HG02884 (cell line): ENCODE results near the gene MTURN.

Experiments
- ATAC-seq: cut with Tn5 transposase; IDR thresholded peaks from one replicate; pipeline ENCODE4 v1.9.1; 2021; ENCODE audit warnings: mild to moderate bottlenecking, moderate library complexity; ENCODE audit not compliant: unreplicated experiment

MTURN gene

GRCh38 chr7:30159163-30159562 lies 24.4 kb downstream of the MTURN start:
- no peak for ATAC-seq

GRCh38 chr7:30159698-30160143 lies 24.9 kb downstream of the MTURN start:
- no peak for ATAC-seq

- ATAC-seq, result no peak
These were observed 25.5 kb downstream of the MTURN start for GRCh38 chr7:30160329-30160728.

GRCh38 chr7:30162133-30162532 lies 27.3 kb downstream of the MTURN start:
- ATAC-seq, result no peak

DNA sequence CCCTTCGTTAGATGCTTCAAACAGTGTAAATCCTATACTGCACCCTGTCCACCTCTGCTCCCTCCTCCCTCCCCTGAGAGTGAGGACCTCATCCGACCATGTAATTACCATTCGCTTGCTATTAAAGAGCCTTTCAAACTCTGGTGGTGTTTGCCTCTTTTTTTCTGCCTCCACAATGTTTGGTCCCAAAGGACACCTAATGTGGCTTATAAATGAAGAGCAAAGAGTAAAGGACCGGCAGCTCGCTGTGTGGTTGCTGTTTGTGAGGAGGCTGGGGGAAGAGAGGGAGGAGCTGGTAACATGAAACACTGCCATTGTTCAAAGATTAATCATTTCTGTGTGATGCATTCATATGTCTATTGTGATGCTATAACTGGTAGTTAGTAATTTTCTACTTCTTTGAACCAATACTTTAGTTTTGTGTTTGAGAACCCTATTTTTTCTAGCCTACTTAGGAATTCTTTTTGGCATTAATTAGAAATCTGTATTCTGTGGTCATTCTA lies 27.9 kb downstream of the MTURN start:
- ATAC-seq, result no peak

- no peak for ATAC-seq
These were observed 28.6 kb downstream of the MTURN start for GRCh38 chr7:30163231-30163894.

- ATAC-seq, result no peak
These were observed 29.8 kb downstream of the MTURN start for GRCh38 chr7:30164567-30164966.

GRCh38 chr7:30165590-30165989 lies 30.8 kb downstream of the MTURN start:
- no peak for ATAC-seq

DNA sequence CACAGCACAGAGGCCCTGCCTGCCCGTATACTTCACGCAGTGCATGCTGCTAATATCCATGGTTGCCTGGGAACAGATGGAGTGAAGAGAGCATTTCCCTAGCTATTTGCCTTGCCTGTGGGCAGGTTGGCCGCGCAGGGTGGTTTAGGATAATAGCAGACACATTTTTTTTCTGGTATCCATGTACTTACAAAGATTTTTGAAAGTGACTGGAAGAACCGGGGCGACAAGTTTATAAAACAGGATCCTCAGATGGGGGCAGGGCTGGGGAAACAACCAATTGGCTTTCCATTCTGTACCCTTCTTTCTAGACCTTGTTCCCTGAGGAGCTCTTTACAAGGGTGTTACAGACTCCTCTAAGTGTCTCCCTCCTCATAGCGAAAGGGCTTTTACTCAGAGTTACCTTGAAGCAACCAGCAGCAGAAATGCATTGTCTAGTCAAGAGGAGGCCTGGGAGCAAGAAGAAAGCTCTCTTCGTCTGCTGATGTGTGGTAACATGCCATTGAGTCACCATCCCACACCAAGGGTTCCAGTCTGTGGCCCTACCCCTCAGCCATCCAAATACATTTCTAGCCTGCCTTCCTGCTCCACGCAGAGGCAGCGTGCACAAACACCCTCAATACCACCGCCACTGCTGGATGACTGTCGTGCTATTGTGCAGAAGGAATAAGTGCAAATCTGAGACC lies 31.5 kb downstream of the MTURN start:
- no peak for ATAC-seq

DNA sequence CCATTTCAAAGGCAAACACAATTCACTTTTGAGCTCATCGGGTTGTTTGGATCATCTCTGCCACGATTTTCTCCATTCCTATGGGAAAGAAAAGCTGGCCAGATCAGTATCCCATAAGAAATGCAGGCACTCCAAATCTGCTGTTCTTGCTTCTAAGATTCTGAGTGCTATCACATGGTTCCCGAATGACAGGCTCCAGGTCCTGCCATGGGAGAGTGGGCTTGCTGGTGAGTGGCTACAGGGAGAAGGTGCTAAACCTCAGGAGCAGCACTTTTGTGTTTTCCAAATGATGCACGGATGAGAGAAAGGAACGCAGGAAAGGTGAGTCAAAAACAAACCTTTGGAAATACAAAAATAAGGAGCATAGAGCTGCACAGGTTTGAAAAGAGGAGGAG lies 32.1 kb downstream of the MTURN start:
- ATAC-seq, result no peak

DNA sequence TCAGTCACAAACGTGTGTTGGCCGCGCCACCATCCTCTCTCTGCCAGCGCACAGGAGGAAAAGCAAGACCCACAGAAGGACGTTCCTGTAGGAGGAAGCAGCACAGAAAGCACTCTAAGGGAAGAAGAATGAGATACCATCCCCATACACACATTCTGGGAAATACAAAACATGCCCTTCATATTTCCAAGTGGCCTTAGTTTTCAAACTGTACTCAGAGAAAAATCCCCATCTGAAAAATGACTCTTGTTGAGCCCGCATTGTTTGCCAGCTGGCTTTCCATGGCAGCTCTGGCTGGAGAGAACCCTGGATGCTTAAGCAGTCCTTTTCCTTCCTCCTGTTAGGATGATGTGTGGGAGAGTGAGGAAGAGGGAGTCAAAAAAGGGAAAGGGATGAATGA lies 33.1 kb downstream of the MTURN start:
- no peak for ATAC-seq

DNA sequence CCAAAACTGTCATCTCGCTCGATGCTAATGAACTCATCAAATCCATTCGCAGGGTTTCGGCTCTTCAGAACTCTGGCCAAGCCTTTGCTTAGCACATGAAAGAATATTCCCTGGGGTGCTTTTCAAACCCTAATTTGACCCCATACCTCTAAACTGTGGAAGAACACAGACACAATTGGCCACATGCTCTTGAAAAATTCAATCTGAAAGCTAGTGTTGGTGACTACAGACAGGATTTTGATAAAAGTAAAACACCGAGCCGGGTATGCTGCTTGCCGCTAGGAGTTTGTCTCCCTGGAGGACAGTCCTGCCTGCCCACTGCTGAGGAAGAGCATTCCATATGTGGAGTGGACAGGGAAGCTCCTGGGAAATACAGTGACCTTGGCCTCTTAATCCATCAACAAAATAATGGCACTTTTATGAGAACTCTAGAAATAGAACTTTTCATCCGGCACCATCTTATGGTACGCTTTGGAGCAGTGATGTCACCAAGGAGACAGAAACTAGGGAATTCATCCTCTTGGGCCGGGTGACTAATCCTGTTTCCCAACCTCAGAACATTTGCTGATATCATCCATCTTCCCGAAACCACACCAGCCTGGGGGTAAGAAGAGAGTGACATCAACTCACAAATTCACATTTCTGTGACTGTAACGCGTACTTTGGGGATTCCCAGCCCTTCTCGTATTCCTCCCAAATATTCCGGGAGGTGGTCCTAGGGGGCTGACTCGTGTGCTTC lies 34.2 kb downstream of the MTURN start:
- no peak for ATAC-seq

- no peak for ATAC-seq
These were observed 34.8 kb downstream of the MTURN start for GRCh38 chr7:30169579-30169978.

GRCh38 chr7:30170476-30171205 lies 35.9 kb downstream of the MTURN start:
- no peak for ATAC-seq

- no peak for ATAC-seq
These were observed 37.1 kb downstream of the MTURN start for GRCh38 chr7:30171766-30172447.

DNA sequence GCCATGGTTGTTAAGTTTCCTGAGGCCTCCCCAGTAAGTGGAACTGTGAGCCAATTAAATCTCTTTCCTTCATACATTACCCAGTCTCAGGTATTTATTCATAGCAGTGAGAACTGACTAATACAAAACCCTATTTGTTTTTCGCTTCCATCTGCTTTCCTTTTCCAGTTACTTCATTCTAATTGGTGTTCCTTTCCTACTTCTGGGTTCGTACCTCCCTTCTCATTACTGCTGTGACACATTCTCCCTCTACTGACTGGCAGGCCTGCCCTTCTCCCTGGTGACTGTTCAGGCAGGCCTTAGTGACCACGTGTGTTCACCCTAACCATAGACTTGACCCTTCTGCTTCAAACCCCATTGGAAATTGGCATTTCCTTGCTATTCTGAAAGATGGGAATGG lies 37.7 kb downstream of the MTURN start:
- ATAC-seq, result no peak

GRCh38 chr7:30173058-30173897 lies 38.5 kb downstream of the MTURN start:
- ATAC-seq, result no peak

DNA sequence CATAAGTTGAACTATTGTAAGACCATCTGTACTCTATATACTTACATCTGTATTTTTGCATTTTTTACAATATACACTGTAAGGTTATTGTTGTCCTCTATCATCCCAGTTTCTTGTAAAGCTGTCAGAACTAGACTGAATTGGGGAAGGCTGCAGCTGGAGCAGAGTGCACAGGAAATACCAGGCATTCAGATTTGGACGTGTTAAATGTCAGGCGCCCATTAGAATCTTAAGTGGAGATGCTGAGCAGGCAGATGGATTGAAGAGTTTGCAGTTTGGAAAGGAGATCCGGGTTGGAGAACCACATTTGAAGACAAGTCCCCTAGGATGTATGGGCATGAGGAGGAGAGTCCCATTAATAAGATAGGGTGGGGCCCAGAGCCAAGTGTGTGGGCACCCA lies 40.4 kb downstream of the MTURN start:
- no peak for ATAC-seq

GRCh38 chr7:30175636-30176147 lies 40.9 kb downstream of the MTURN start:
- no peak for ATAC-seq
